Lower leg skin (tissue), 3 donors: ENCODE measurements around the gene PARP16.

Source experiments
- POLR2A ChIP-seq, 2 donors: fragments of 450-650 bp; IDR thresholded peaks; one replicate each; pipeline ENCODE4 v1.6.1; 2016 to 2017; ENCODE audit warnings: antibody characterized with exemption in 2 of 2, mild to moderate bottlenecking in 1 of 2, moderate library complexity in 1 of 2
- TF ChIP-seq, protein P1 (sequence below), 3 donors: fragments of 450-650 bp; IDR thresholded peaks; one replicate each; pipeline ENCODE4 v1.5.1; 2016; ENCODE audit warnings: antibody characterized with exemption in 3 of 3, mild to moderate bottlenecking in 3 of 3, moderate library complexity in 2 of 3

DNA sequence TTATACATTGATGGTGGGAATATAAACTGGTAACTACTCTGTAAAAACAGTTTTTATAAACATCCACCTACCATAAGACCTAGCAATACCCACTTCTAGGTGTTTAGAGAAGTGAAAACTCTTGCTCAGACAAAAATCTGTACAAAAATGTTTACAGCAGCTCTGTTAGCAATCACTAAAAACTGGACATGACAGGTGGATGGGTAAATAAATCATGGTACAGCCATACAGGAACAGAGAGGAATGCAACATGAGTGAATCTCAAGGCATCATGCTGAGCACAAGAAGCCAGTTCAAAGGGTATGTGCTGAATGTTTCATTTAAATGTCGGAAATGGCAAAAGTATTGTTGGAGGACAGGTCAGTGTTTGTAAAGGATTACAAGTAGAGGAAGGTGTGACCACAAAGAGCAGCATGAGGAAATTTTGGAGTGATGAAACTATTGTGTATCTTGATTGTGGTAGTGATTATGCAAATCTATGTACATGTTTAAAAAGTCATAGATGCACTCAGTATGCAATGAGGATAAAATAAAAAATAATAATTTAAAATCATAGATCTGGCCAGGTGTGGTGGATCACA is 6.3 kb upstream of the PARP16 start:
- TF ChIP-seq, protein P1, sequence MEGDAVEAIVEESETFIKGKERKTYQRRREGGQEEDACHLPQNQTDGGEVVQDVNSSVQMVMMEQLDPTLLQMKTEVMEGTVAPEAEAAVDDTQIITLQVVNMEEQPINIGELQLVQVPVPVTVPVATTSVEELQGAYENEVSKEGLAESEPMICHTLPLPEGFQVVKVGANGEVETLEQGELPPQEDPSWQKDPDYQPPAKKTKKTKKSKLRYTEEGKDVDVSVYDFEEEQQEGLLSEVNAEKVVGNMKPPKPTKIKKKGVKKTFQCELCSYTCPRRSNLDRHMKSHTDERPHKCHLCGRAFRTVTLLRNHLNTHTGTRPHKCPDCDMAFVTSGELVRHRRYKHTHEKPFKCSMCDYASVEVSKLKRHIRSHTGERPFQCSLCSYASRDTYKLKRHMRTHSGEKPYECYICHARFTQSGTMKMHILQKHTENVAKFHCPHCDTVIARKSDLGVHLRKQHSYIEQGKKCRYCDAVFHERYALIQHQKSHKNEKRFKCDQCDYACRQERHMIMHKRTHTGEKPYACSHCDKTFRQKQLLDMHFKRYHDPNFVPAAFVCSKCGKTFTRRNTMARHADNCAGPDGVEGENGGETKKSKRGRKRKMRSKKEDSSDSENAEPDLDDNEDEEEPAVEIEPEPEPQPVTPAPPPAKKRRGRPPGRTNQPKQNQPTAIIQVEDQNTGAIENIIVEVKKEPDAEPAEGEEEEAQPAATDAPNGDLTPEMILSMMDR (IDR thresholded peaks at IDR 0.05) = no peak
- no peak for TF ChIP-seq POLR2A (IDR thresholded peaks at IDR 0.05)
